Limb (tissue), 2 donors: ENCODE results near the gene RHOBTB3.
"Not testable (repeated sequence)": the region's sequence is repeated elsewhere in the genome, so short reads cannot be mapped to it uniquely, and the experiment has no call there.

Source experiments
- DNase-seq, 2 donors: peaks; one replicate each; pipeline ENCODE4 v3.0.0-alpha.2; 2016; ENCODE audit errors: extremely low spot score in 2 of 2

The RHOBTB3 gene

DNA sequence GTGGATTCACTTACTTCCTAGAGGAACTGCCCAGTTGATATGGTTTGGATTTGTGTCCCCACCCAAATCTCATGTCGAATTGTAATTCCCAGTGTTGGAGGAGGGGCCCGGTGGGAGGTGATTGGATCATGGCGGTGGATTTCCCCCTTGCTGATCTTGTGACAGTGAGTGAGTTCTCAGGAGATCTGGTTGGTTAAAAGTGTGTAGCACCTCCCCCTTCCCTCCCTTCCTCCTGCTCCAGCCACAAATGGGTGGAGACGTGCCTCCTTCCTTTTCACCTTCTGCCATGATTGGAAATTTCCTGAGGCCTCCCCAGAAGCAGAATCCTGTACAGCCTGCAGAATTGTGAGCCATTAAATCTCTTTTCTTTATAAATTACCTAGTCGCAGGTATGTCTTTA is 17.9 kb upstream of the RHOBTB3 start:
- not testable (repeated sequence) for DNase-seq

GRCh38 chr5:95713960-95714710 is 17.0 kb upstream of the RHOBTB3 start:
- no peak for DNase-seq

GRCh38 chr5:95715799-95716461 is 15.2 kb upstream of the RHOBTB3 start:
- DNase-seq: no peak

DNA sequence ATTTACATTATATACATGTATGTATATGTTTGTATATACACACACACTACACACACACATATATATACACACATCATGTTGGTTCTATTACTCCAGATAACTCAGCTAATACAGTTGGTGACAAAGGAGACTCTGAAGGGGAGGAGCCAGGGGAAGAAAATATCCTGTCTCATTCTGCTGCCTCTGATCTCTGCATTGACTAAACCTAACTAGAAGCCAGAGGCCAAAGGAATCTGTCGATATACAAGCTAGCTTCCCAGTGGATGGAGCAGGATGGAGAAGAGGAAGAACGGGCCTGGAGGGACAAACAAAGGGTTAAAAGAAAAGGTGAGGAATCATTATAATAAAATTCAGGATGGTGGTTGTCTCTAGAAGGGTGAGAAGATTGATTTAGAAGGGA is 13.7 kb upstream of the RHOBTB3 start:
- DNase-seq: no peak

DNA sequence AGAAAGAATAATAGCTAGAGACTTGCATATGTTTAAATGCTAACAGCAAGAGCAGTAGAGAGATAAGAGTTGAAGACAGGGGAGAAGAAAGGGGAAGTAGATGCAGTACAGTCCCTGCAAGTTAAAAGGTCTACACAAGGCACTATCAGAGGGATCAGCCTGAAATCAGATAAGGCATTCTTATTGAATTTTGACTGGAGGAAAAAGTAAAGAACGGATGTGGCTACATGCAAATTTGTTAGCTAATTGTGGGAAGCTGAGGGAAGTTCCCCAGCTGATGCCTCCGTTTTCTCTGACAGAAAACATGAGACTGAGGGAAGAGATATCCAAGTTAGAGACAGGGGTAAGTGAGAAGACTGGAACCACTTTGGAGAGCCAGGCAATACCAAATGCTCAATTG is 12.9 kb upstream of the RHOBTB3 start:
- no peak for DNase-seq

DNA sequence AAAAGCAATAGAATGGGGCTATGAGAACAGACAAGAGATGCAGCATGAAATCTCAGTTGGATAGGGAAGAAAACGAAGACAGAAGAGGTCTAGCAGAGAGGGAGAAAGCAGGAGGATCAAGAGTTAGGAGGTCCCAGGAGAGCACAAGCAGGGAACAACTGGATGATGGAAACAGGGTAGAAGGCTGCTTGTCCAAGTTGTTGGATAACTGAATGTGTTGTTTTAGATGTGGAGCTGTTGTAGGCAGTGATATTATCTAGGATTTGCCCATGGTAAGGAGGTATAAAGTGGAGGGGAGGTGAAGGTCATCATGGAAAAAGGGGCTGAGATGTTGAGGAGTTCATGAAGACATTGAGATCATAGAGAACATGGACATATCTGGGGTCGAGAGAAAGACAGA is 12.4 kb upstream of the RHOBTB3 start:
- no peak for DNase-seq

DNA sequence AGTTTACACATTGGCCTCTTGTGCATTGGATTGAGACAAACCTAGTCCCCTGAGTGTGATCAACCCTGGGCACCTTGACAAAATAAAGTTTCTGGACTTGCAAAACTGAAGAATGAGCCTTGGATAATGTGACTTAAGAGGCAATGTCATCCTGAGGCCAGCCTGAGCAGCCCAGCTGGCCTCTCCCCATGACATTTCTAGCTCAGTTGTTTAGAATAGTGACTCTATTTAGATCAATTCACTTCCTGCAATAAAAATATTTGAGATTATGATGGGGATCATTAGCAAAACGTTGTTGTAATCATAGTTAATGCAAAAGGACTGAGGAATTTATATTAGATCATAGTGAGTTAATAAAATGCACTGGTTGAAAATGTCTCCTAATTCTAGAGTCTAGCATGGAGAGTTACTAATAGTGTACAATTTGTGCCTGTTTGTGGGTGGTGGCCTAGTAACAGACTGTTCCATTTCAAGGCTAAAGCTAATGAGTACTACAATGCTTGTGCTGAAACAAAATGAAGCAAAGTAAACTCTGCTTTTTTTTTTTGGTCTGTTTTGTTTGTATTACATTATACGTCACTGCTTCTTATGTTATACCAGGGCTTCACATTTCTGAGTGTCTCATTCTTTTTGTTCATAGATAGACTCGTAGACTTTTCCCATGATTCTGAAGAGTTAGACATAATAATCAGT is 10.9 kb upstream of the RHOBTB3 start:
- no peak for DNase-seq

DNA sequence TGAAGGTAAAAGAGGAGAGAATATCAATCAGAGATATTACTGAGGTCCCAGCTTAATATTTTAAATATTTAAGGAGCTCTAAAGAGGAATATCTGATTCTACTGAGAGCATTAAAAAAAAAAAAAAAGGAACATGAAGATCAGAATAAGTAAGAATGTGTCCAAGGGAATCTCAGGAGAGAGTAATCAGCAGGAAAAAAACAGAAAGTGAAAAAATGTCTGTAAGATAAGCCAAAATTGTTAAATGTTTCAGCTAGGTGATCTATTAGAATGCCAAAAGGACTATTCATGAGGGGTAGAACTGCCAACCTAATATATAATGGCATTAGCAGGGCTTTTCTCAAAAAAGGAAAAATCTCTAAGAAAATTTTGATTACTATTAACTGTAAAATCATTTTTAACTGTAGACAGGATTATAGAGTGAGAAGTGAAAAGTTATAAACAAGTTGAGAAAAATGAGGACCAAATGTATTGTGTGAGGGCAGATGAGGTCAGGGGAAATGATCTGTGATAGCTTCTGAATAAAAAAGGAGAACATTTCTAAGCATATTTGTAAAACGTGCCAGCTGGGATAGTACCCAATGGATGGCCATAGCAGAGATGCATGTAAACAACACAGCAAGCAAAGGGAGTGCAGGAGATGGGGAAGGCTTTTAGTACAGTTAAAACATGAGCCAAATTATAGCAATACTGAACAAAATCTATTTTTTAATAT is 9.4 kb upstream of the RHOBTB3 start:
- DNase-seq: no peak

DNA sequence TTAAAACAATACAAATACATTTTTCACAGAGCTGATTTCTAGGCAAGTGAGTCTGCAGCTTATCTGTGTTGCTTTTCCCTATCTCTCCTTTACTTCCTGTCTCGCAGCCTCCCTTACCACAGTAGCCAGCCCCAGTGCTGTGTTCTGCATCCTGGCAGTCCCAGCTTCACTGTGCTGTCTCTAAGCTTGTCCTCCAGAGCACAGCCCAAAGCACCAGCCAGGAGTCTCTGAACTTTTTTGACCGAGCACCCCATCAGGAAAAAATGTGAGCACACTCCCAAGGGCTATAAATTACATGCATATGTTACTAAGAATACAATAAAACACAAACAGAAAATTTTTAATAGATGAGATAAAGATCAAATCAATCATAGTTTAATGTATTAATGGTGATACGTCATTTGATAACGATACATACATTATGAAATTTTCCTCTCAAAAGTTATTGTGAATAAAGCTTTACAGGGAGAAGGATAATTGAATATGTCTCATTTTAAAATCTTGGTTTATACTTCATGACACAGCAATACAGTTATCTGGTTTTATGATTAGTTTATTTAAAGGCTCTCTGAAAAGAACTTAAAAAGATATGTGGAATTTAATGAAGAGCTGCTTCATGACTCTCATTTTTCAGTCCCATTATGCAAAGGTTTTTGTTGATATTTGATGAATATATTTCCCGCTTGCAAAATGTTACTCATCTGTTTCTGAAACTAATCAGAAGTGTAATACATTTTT is 7.3 kb upstream of the RHOBTB3 start:
- no peak for DNase-seq

GRCh38 chr5:95725071-95725820 is 5.9 kb upstream of the RHOBTB3 start:
- no peak for DNase-seq

GRCh38 chr5:95725937-95726810 is 5.0 kb upstream of the RHOBTB3 start:
- peak in 1 of 2 donors; percentile 74 for DNase-seq

GRCh38 chr5:95726811-95727763 is 4.0 kb upstream of the RHOBTB3 start:
- no peak for DNase-seq

- no peak for DNase-seq
Observed at GRCh38 chr5:95727764-95728191, 3.4 kb upstream of the RHOBTB3 start.

GRCh38 chr5:95728494-95729114 is 2.5 kb upstream of the RHOBTB3 start:
- no peak for DNase-seq

GRCh38 chr5:95729115-95730010 is 1.8 kb upstream of the RHOBTB3 start:
- DNase-seq: no peak

- DNase-seq: no peak
Observed at GRCh38 chr5:95730011-95730700, 980 bp upstream of the RHOBTB3 start.
